OCI-LY1 (cell line): Measurements from ENCODE around the gene NUF2.

Experiments used
- H2AFZ ChIP-seq: fragments of 200-600 bp; sonication (generic), shearing (Covaris generic); 2 replicates; pipeline ENCODE4 v1.6.0; 2014; ENCODE audit warnings: antibody characterized with exemption, mild to moderate bottlenecking, low read length
- H3F3A ChIP-seq: fragments of 200-600 bp; sonication (generic), shearing (Covaris generic); 2 replicates; pipeline ENCODE4 v1.6.0; 2014; ENCODE audit warnings: mild to moderate bottlenecking, antibody characterized with exemption, low read length, moderate library complexity; ENCODE audit not compliant: insufficient read depth
- H3K27ac ChIP-seq: fragments of 200-600 bp; sonication (generic); 2 replicates; pipeline ENCODE4 v1.5.1; 2014; ENCODE audit warnings: low read length, mixed run types, mild to moderate bottlenecking, low read depth; ENCODE audit not compliant: poor library complexity, severe bottlenecking
- H3K27me3 ChIP-seq: fragments of 200-600 bp; sonication (generic); 2 replicates; pipeline ENCODE4 v1.6.0; 2014; ENCODE audit warnings: antibody characterized with exemption, mild to moderate bottlenecking, low read length, moderate library complexity; ENCODE audit not compliant: insufficient read depth
- H3K36me3 ChIP-seq: fragments of 200-600 bp; sonication (generic); 2 replicates; pipeline ENCODE4 v1.6.1; 2014; ENCODE audit warnings: mild to moderate bottlenecking, antibody characterized with exemption, low read length, moderate library complexity, mixed read lengths; ENCODE audit not compliant: insufficient read depth
- H3K4me1 ChIP-seq: fragments of 200-600 bp; sonication (generic); 2 replicates; pipeline ENCODE4 v1.5.1; 2014; ENCODE audit warnings: mild to moderate bottlenecking, low read length, moderate library complexity; ENCODE audit not compliant: insufficient read depth, severe bottlenecking
- H3K4me2 ChIP-seq: fragments of 200-600 bp; sonication (generic), shearing (Covaris generic); 2 replicates; pipeline ENCODE4 v1.6.1; 2014; ENCODE audit warnings: low read length
- H3K4me3 ChIP-seq: fragments of 200-600 bp; sonication (generic); 2 replicates; pipeline ENCODE4 v1.5.1; 2014; ENCODE audit warnings: low read length, low read depth, mild to moderate bottlenecking, mixed read lengths; ENCODE audit not compliant: poor library complexity, severe bottlenecking
- H3K79me2 ChIP-seq: fragments of 200-600 bp; shearing (Covaris generic); 2 replicates; pipeline ENCODE4 v1.6.1; 2016; ENCODE audit warnings: mixed run types, low read length, mixed read lengths; ENCODE audit not compliant: insufficient read depth
- H3K9ac ChIP-seq: fragments of 200-600 bp; sonication (generic), shearing (Covaris generic); 2 replicates; pipeline ENCODE4 v1.6.1; 2014; ENCODE audit warnings: mild to moderate bottlenecking, low read length, mixed read lengths
- H3K9me2 ChIP-seq: fragments of 200-600 bp; sonication (generic), shearing (Covaris generic); 2 replicates; pipeline ENCODE4 v1.6.1; 2014; ENCODE audit warnings: low read depth, mild to moderate bottlenecking, low read length, mixed read lengths
- H3K9me3 ChIP-seq: fragments of 200-600 bp; shearing (Covaris generic); 2 replicates; pipeline ENCODE4 v1.6.1; 2014; ENCODE audit warnings: low read length, mixed read lengths
- H4K20me1 ChIP-seq: fragments of 200-600 bp; sonication (generic), shearing (Covaris generic); 2 replicates; pipeline ENCODE4 v1.6.0; 2016; ENCODE audit warnings: mild to moderate bottlenecking, low read length; ENCODE audit not compliant: insufficient read depth
- EZH2 ChIP-seq: fragments of 200-600 bp; sonication (generic), shearing (Covaris generic); IDR thresholded peaks from 2 replicates; pipeline ENCODE4 v1.8.0; 2017; ENCODE audit warnings: borderline replicate concordance, mixed run types, mild to moderate bottlenecking, antibody characterized with exemption, low read length, moderate library complexity, mixed read lengths
- TF ChIP-seq, protein P1 (sequence below): fragments of 200-600 bp; sonication (generic), shearing (Covaris generic); IDR thresholded peaks from 2 replicates; pipeline ENCODE4 v1.5.1; 2017; ENCODE audit warnings: mild to moderate bottlenecking, antibody characterized with exemption, low read length, moderate library complexity, mixed read lengths

Gene NUF2

DNA sequence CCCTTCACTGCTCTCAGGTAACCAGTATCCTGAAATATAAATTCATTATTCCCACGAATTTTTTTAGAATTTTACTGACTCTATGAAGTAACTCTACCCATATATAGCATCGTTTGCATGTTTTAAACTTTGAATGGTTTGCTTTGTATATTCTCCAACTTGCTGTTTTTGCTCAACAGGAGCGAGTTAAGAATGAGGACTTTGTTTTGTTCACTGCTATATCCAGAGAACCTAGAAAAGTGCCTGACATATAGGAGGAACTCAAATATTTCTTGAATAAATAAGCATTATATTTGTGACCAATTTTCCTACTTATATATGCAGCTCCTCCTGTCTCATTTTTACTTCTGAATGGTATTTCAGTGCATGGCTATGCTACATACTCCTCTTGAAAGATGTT, 43.4 kb downstream of the NUF2 start:
- Histone ChIP-seq H4K20me1 (no peaks in the 10 kb centered on the region), H3K9ac (no peak overlapping the region), H3K4me3 (no peak overlapping the region), H3K27me3 (0 out of 2 replicates have a peak, but pooled peaks cover 6% of the 10 kb centered on the region), H3K9me3 (no peaks in the 10 kb centered on the region), H3K4me2 (no peak overlapping the region), H3K79me2 (no peaks in the 10 kb centered on the region), H3F3A (no peaks in the 10 kb centered on the region), H2AFZ (no peak overlapping the region), H3K36me3 (no peaks in the 10 kb centered on the region), H3K27ac (no peak overlapping the region), H3K4me1 (peaks cover 4% of the 10 kb centered on the region), H3K9me2 (no peaks in the 10 kb centered on the region)
- TF ChIP-seq, protein P1, sequence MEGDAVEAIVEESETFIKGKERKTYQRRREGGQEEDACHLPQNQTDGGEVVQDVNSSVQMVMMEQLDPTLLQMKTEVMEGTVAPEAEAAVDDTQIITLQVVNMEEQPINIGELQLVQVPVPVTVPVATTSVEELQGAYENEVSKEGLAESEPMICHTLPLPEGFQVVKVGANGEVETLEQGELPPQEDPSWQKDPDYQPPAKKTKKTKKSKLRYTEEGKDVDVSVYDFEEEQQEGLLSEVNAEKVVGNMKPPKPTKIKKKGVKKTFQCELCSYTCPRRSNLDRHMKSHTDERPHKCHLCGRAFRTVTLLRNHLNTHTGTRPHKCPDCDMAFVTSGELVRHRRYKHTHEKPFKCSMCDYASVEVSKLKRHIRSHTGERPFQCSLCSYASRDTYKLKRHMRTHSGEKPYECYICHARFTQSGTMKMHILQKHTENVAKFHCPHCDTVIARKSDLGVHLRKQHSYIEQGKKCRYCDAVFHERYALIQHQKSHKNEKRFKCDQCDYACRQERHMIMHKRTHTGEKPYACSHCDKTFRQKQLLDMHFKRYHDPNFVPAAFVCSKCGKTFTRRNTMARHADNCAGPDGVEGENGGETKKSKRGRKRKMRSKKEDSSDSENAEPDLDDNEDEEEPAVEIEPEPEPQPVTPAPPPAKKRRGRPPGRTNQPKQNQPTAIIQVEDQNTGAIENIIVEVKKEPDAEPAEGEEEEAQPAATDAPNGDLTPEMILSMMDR = no peak
- TF ChIP-seq EZH2 = no peak

DNA sequence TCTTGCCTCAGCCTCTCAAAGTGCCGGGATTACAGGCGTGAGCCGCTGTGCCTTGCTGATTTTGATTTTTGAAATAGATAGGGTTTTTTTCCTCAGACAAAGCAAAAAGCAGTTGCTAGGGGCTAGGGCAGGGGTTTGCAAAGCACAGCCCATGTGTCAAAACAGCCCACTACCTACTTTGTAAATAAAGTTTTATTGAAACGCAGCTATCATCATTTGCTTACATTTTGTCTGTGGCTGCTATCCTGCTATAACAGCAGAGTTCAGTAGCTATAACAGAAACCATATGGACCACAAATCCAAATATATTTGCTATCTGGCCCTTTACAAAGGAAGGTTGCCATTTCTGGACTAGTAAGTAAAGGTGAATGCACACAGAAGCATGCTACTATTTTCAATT, 44.8 kb downstream of the NUF2 start:
- Histone ChIP-seq H4K20me1 (no peaks in the 10 kb centered on the region), H3K9me2 (no peaks in the 10 kb centered on the region), H3K27me3 (0 out of 2 replicates have a peak, but pooled peaks cover 6% of the 10 kb centered on the region), H3K4me3 (no peak overlapping the region), H3K27ac (no peak overlapping the region), H3K4me1 (peaks cover under 1% of the 10 kb centered on the region), H3K9me3 (no peaks in the 10 kb centered on the region), H3K36me3 (no peaks in the 10 kb centered on the region), H3F3A (no peaks in the 10 kb centered on the region), H3K79me2 (no peaks in the 10 kb centered on the region), H2AFZ (no peak overlapping the region), H3K9ac (no peak overlapping the region), H3K4me2 (no peak overlapping the region)
- TF ChIP-seq, protein P1 = no peak
- no peak for TF ChIP-seq EZH2

DNA sequence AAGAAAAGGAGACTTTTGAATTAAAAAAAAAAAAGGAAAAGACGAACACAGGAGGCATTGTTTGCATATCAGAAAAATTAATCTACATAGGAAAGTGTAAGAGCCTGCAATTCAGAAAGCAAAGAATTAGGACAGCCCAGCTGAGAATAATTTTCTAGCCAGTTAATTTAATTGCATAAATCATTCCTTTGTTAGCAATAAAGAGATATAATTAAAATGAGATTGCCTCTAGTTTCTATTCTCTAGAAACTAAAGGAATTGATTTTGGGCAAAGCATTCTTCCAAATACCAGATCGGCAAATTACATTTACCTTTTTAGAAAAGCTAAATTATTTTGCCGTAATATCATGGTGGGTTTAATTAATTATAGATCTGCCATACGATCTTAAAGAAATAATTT, 46.0 kb downstream of the NUF2 start:
- Histone ChIP-seq H2AFZ (no peak overlapping the region), H3K27ac (no peak overlapping the region), H3K4me2 (no peak overlapping the region), H3K9me2 (no peaks in the 10 kb centered on the region), H4K20me1 (no peaks in the 10 kb centered on the region), H3K9ac (no peak overlapping the region), H3K79me2 (no peaks in the 10 kb centered on the region), H3K4me1 (no peaks in the 10 kb centered on the region), H3K27me3 (0 out of 2 replicates have a peak, but pooled peaks cover 6% of the 10 kb centered on the region), H3K36me3 (no peaks in the 10 kb centered on the region), H3K4me3 (no peak overlapping the region), H3F3A (no peaks in the 10 kb centered on the region), H3K9me3 (no peaks in the 10 kb centered on the region)
- TF ChIP-seq, protein P1 = no peak
- no peak for TF ChIP-seq EZH2
